H1 (cell line): ENCODE data around the gene OSTC. TPM values are rescaled to one million over a fixed set of nuclear protein-coding genes. Genes with fewer than 3 reads are reported as not detected.

Source experiments
- CTCF ChIA-PET: fragments of 300-600 bp; sonication (Branson Sonifier 250); formaldehyde crosslinking; loops from one replicate; lab custom pipeline; 2021; ENCODE audit not compliant: partially characterized antibody; lab: Charles Lee
- POLR2A ChIA-PET: fragments of 300-600 bp; sonication (Branson Sonifier 250); formaldehyde crosslinking; loops from one replicate; lab custom pipeline; 2021; ENCODE audit warnings: inconsistent platforms; ENCODE audit not compliant: partially characterized antibody; lab: Charles Lee
- DNase-seq, 2 experiments: peaks; one replicate each; pipeline versions ENCODE4 v3.0.0 to v3.0.0-alpha.2; 2010 to 2022; ENCODE audit warnings: low spot score in 2 of 2, low read depth in 1 of 2, mixed read lengths in 1 of 2
- FAIRE-seq: peaks from 2 replicates; lab custom pipeline; 2011; peaks lifted over from hg19 to GRCh38; lab: Jason Lieb, UNC
- H2AFZ ChIP-seq: 2 replicates; pipeline ENCODE4 v1.8.1; 2012; ENCODE audit warnings: low read length, inconsistent platforms
- H2AK5ac ChIP-seq: 2 replicates; pipeline ENCODE4 v1.6.1; 2013; ENCODE audit warnings: low read depth, low read length
- H2BK120ac ChIP-seq: replicated peaks from 2 replicates; pipeline ENCODE3; 2013; ENCODE audit warnings: low read depth, low read length, inconsistent platforms
- H2BK12ac ChIP-seq: 2 replicates; pipeline ENCODE4 v1.6.1; 2013; ENCODE audit warnings: low read depth, low read length
- H2BK15ac ChIP-seq: 2 replicates; pipeline ENCODE4 v1.6.1; 2013; ENCODE audit warnings: low read length
- H2BK20ac ChIP-seq: 2 replicates; pipeline ENCODE4 v1.6.1; 2013; ENCODE audit warnings: low read length
- H2BK5ac ChIP-seq: 2 replicates; pipeline ENCODE4 v1.6.1; 2013; ENCODE audit warnings: low read depth, low read length
- H3K14ac ChIP-seq: 2 replicates; pipeline ENCODE4 v1.6.1; 2013; ENCODE audit warnings: inconsistent platforms; ENCODE audit not compliant: insufficient read length
- H3K18ac ChIP-seq: 2 replicates; pipeline ENCODE4 v1.6.1; 2013; ENCODE audit warnings: low read length; ENCODE audit errors: extremely low read depth
- H3K23ac ChIP-seq: 2 replicates; pipeline ENCODE4 v1.6.1; 2013; ENCODE audit warnings: inconsistent platforms; ENCODE audit not compliant: insufficient read length
- H3K23me2 ChIP-seq: 2 replicates; pipeline ENCODE4 v1.6.1; 2013; ENCODE audit warnings: low read depth, low read length
- H3K27ac ChIP-seq: 2 replicates; pipeline ENCODE4 v1.6.1; 2011; ENCODE audit warnings: low read depth, low read length, inconsistent platforms
- H3K27me3 ChIP-seq, 4 experiments: replicated peaks in 1 of 4; 1 replicate in 1 of 4; 2 replicates in 3 of 4; pipeline versions ENCODE4 v1.6.1 to v1.8.1; 2011 to 2013; ENCODE audit warnings: low read length in 3 of 4, mild to moderate bottlenecking in 3 of 4, inconsistent platforms in 2 of 4, mixed read lengths in 2 of 4, moderate library complexity in 1 of 4; ENCODE audit not compliant: control insufficient read depth in 3 of 4, insufficient read depth in 3 of 4; ENCODE audit errors: extremely low read depth in 1 of 4
- H3K36me3 ChIP-seq, 4 experiments: 2 replicates each; pipeline versions ENCODE4 v1.6.1 to v1.8.1; 2011 to 2013; ENCODE audit warnings: mild to moderate bottlenecking in 4 of 4, low read length in 3 of 4, moderate library complexity in 2 of 4, control low read depth in 1 of 4, inconsistent platforms in 1 of 4; ENCODE audit not compliant: insufficient read depth in 4 of 4, control insufficient read depth in 2 of 4
- H3K4ac ChIP-seq: replicated peaks from 2 replicates; pipeline ENCODE3; 2013; ENCODE audit warnings: low read length, low read depth, mixed read lengths, inconsistent platforms; ENCODE audit not compliant: insufficient read length
- H3K4me1 ChIP-seq, 4 experiments: replicated peaks in 1 of 4; 1 replicate in 1 of 4; 2 replicates in 3 of 4; pipeline versions ENCODE4 v1.6.1 to v1.8.1; 2011 to 2013; ENCODE audit warnings: low read length in 3 of 4, inconsistent platforms in 2 of 4, mixed read lengths in 1 of 4; ENCODE audit not compliant: insufficient read depth in 4 of 4, control insufficient read depth in 3 of 4
- H3K4me2 ChIP-seq, 2 experiments: 2 replicates each; pipeline versions ENCODE4 v1.6.1 to v1.8.1; 2011 to 2013; ENCODE audit warnings: low read depth in 2 of 2, low read length in 2 of 2, control low read depth in 1 of 2, inconsistent platforms in 1 of 2, mild to moderate bottlenecking in 1 of 2; ENCODE audit not compliant: insufficient read depth in 1 of 2
- H3K4me3 ChIP-seq, 4 experiments: fragments of 200-600, 300-600 bp in 1 of 4; sonication (generic), shearing (Covaris generic), sonication (Bioruptor Twin) in 1 of 4; 2 replicates each; pipeline versions ENCODE4 v1.5.1 to v1.8.1; 2011 to 2016; ENCODE audit warnings: low read length in 4 of 4, low read depth in 3 of 4, control low read depth in 2 of 4, inconsistent platforms in 2 of 4, mild to moderate bottlenecking in 2 of 4, mixed read lengths in 1 of 4, moderate library complexity in 1 of 4; ENCODE audit not compliant: insufficient read depth in 2 of 4; ENCODE audit errors: extremely low read depth in 1 of 4
- H3K56ac ChIP-seq: replicated peaks from 2 replicates; pipeline ENCODE3; 2013; ENCODE audit warnings: low read depth, mild to moderate bottlenecking, mixed read lengths, low read length, inconsistent platforms; ENCODE audit not compliant: insufficient read length
- H3K79me1 ChIP-seq: 2 replicates; pipeline ENCODE4 v1.6.1; 2013; ENCODE audit warnings: low read depth, low read length, control low read depth
- H3K79me2 ChIP-seq, 2 experiments: 2 replicates each; pipeline versions ENCODE4 v1.6.1 to v1.8.1; 2012 to 2013; ENCODE audit warnings: low read length in 2 of 2, mild to moderate bottlenecking in 2 of 2, inconsistent platforms in 1 of 2; ENCODE audit not compliant: insufficient read depth in 2 of 2, control insufficient read depth in 1 of 2
- H3K9ac ChIP-seq, 4 experiments: replicated peaks in 1 of 4; 1 replicate in 1 of 4; 2 replicates in 3 of 4; pipeline versions ENCODE4 v1.6.1 to v1.8.1; 2011 to 2013; ENCODE audit warnings: low read depth in 3 of 4, low read length in 3 of 4, control low read depth in 2 of 4, mild to moderate bottlenecking in 2 of 4, moderate library complexity in 2 of 4, inconsistent platforms in 1 of 4; ENCODE audit errors: extremely low read depth in 1 of 4
- H3K9me3 ChIP-seq, 2 experiments: 2 replicates each; pipeline versions ENCODE4 v1.6.1 to v1.8.1; 2012 to 2013; ENCODE audit warnings: mild to moderate bottlenecking in 2 of 2, moderate library complexity in 2 of 2, control low read depth in 1 of 2, inconsistent platforms in 1 of 2, low read depth in 1 of 2, low read length in 1 of 2, mixed read lengths in 1 of 2; ENCODE audit not compliant: insufficient read depth in 2 of 2
- H4K20me1 ChIP-seq, 2 experiments: replicated peaks in 1 of 2; 2 replicates each; pipeline versions ENCODE3 to v1.8.1; 2011 to 2013; ENCODE audit warnings: inconsistent platforms in 2 of 2, low read length in 2 of 2, mild to moderate bottlenecking in 1 of 2; ENCODE audit not compliant: insufficient read depth in 2 of 2, control insufficient read depth in 1 of 2
- H4K5ac ChIP-seq: 2 replicates; pipeline ENCODE4 v1.6.1; 2013; ENCODE audit warnings: low read length, low read depth, mixed read lengths, inconsistent platforms; ENCODE audit not compliant: insufficient read length
- H4K8ac ChIP-seq: 2 replicates; pipeline ENCODE4 v1.8.0; 2013; ENCODE audit warnings: mild to moderate bottlenecking, moderate library complexity, low read length, inconsistent platforms; ENCODE audit not compliant: insufficient read depth; ENCODE audit errors: extremely low read depth
- H4K91ac ChIP-seq: replicated peaks from 2 replicates; pipeline ENCODE3; 2013; ENCODE audit warnings: low read length, mixed read lengths, inconsistent platforms; ENCODE audit not compliant: insufficient read length
- ATF2 ChIP-seq: IDR thresholded peaks from 2 replicates; pipeline ENCODE4 v1.6.1; 2012; ENCODE audit warnings: low read length, inconsistent platforms
- CBX5 ChIP-seq: fragments of 300-800, 300-1000 bp; sonication (generic); IDR thresholded peaks from 2 replicates; pipeline ENCODE4 v1.7.1; 2016; ENCODE audit warnings: antibody characterized with exemption, low read length, low read depth
- CHD2 ChIP-seq: IDR thresholded peaks from 2 replicates; pipeline ENCODE4 v1.6.1; 2012; ENCODE audit warnings: low read length, improper control_type of control experiment
- EP300 ChIP-seq, 2 experiments: IDR thresholded peaks; 1 replicate in 1 of 2; 2 replicates in 1 of 2; pipeline ENCODE4 v1.6.1; 2011 to 2012; ENCODE audit warnings: low read depth in 2 of 2, low read length in 2 of 2, mild to moderate bottlenecking in 2 of 2, borderline replicate concordance in 1 of 2, inconsistent platforms in 1 of 2, moderate library complexity in 1 of 2
- FOSL1 ChIP-seq: IDR thresholded peaks from 2 replicates; pipeline ENCODE4 v1.6.1; 2011; ENCODE audit warnings: mild to moderate bottlenecking, low read depth, low read length, moderate library complexity; ENCODE audit not compliant: insufficient read depth
- KDM4A ChIP-seq: IDR thresholded peaks from one replicate; pipeline ENCODE4 v1.7.1; 2012; ENCODE audit warnings: low read depth, mild to moderate bottlenecking, moderate library complexity, low read length, inconsistent platforms; ENCODE audit not compliant: severe bottlenecking
- PHF8 ChIP-seq: fragments of 200-600 bp; sonication (generic); conservative IDR thresholded peaks from 2 replicates; pipeline ENCODE4 v1.7.1; 2012; ENCODE audit warnings: low read depth, mild to moderate bottlenecking, inconsistent platforms, low read length, moderate library complexity
- SP4 ChIP-seq: IDR thresholded peaks from 2 replicates; pipeline ENCODE4 v1.6.1; 2012; ENCODE audit warnings: low read length, inconsistent platforms
- SUZ12 ChIP-seq: fragments of 200-600 bp; sonication (generic); IDR thresholded peaks from 2 replicates; pipeline ENCODE4 v1.6.1; 2012; ENCODE audit warnings: mild to moderate bottlenecking, inconsistent platforms, low read length, moderate library complexity, mixed read lengths
- WGBS, 2 experiments: shearing (Covaris generic) in 1 of 2; methylation state at CpG; one replicate each; pipeline versions ENCODE4 v1.1.6 to v1.1.7; 2013 to 2015; ENCODE audit warnings: low lambda C conversion rate in 2 of 2, mixed read lengths in 2 of 2, inconsistent platforms in 1 of 2, low coverage in 1 of 2, missing lambda C conversion rate in 1 of 2; ENCODE audit not compliant: insufficient replicate concordance in 2 of 2, insufficient coverage in 1 of 2, insufficient read length in 1 of 2; ENCODE audit errors: extremely low coverage in 1 of 2, missing lambda C conversion rate in 1 of 2; 5-methylcytosine and 5-hydroxymethylcytosine counted together
- polyA plus RNA-seq, 7 experiments: library from polyadenylated mRNA; depleted of rRNA in 3 of 7; stranded (reverse) in 5 of 7; unstranded in 2 of 7; fragments of >200 nt in 5 of 7; fragments of 200-250 nt in 2 of 7; gene quantifications; 1 replicate in 5 of 7; 2 replicates in 1 of 7; 4 replicates in 1 of 7; pipeline versions ENCODE4 v1.2.1 to v1.2.3, GENCODE V29; 2011 to 2013; ENCODE audit warnings: missing spikeins in 2 of 7, mixed read lengths in 2 of 7
- total RNA-seq: library from RNA; stranded (reverse); fragmentation: NEBNext Ultra II Directional; extraction: Animal tissue kit (Norgen Biotek cat#: 25700); gene quantifications from 2 replicates; pipeline ENCODE4 v1.2.1, GENCODE V29; 2021

OSTC gene
- total and polyA plus RNA-seq, 2 of the 8 experiments (the other 6 are each of a cell fraction or from before 2014, with no cell fraction given), result 165 to 176 TPM

GRCh38 chr4:108674356-108674977 is 24.1 kb downstream of the OSTC start:
- Histone ChIP-seq H3K4me1 (no peaks in the 10 kb centered on the region), H3K9ac (no peak overlapping the region), H2BK5ac (no peak overlapping the region), H3K56ac (no peak overlapping the region), H4K5ac (no peak overlapping the region), H3K4me2 (no peak overlapping the region), H2BK12ac (no peak overlapping the region), H3K36me3 (no peaks in the 10 kb centered on the region; a peak in 1 of 8 replicates), H3K79me1 (no peaks in the 10 kb centered on the region), H3K23ac (no peak overlapping the region), H3K23me2 (no peaks in the 10 kb centered on the region), H3K27me3 (no peaks in the 10 kb centered on the region), H3K4me3 (no peak overlapping the region), H2AFZ (no peak overlapping the region), H2AK5ac (no peak overlapping the region), H3K9me3 (no peaks in the 10 kb centered on the region), H3K79me2 (no peaks in the 10 kb centered on the region), H4K91ac (no peak overlapping the region), H3K14ac (no peak overlapping the region), H3K18ac (no peak overlapping the region), H3K4ac (no peak overlapping the region), H4K20me1 (no peaks in the 10 kb centered on the region), H2BK20ac (no peak overlapping the region), H3K27ac (no peak overlapping the region), H4K8ac (no peak overlapping the region), H2BK15ac (no peak overlapping the region), H2BK120ac (no peak overlapping the region)
- TF ChIP-seq PHF8, result no peak
- no peak for TF ChIP-seq FOSL1
- no peak for TF ChIP-seq EP300 (IDR thresholded peaks at IDR 0.05; ENCODE audit: borderline replicate concordance in 1 of 2, low read depth in 2 of 2, low read length in 2 of 2)
- no peak for TF ChIP-seq SUZ12
- TF ChIP-seq KDM4A, result no peak
- no peak for TF ChIP-seq SP4
- TF ChIP-seq CBX5, result no peak
- no peak for TF ChIP-seq ATF2
- no peak for TF ChIP-seq CHD2
- no peak for DNase-seq
- FAIRE-seq, result no peak
- WGBS, 2 experiments, result 85% methylated on average over 4 of the region's 4 CpGs; no CpG with 5 or more reads in 1 of the 2 experiments
- CTCF ChIA-PET, result interaction anchor here (0.7 to 0.9 kb wide), 2 partner anchors 12 to 45 kb away, joined by 3 read pairs; no protein-coding TSS in a partner anchor
- POLR2A ChIA-PET, result interaction anchor here (0.6 to 0.7 kb wide), 2 partner anchors 47 to 232 kb away, joined by 3 read pairs; no protein-coding TSS in a partner anchor
